K562 (cell line): ENCODE data around the gene MIB2. TPM values are rescaled to one million over a fixed set of nuclear protein-coding genes. Genes with fewer than 3 reads are reported as not detected.

Source experiments
- ATAC-seq: fragments of 200-7000 bp; cut with Tn5 transposase; 3 replicates; pipeline ENCODE4 v1.9.1; 2020; ENCODE audit warnings: moderate library complexity
- BruUV-seq: library from RNA; stranded (reverse); fragments of 400-500 nt; replicated peaks from 2 replicates; lab custom pipeline; 2021; lab: Mats Ljungman, UMichigan
- CTCF ChIA-PET: fragments of 300-600 bp; formaldehyde crosslinking; extraction: SDS; loops from one replicate; lab custom pipeline; 2021; ENCODE audit warnings: low intra/inter-chr PET ratio; lab: Yijun Ruan, JAX
- POLR2A ChIA-PET: fragments of 300-600, 350-650 bp; sonication (Branson Sonifier 250); formaldehyde crosslinking; extraction: SDS; loops from one replicate; lab custom pipeline; 2021; ENCODE audit warnings: antibody characterized with exemption, inconsistent platforms; lab: Yijun Ruan, JAX
- DNase-seq, 4 experiments: peaks; one replicate each; pipeline versions ENCODE4 v3.0.0 to v3.0.0-alpha.2; 2011 to 2018; ENCODE audit warnings: low spot score in 3 of 4, mixed read lengths in 3 of 4; ENCODE audit errors: extremely low read depth in 1 of 4
- FAIRE-seq: peaks from 2 replicates; lab custom pipeline; 2011; peaks lifted over from hg19 to GRCh38; lab: Jason Lieb, UNC
- H2AFZ ChIP-seq: 2 replicates; pipeline ENCODE4 v1.6.0; 2011; ENCODE audit warnings: low read depth, low read length, control low read depth, inconsistent platforms
- H3K27ac ChIP-seq: fragments of 200-600 bp; 3 replicates; pipeline ENCODE4 v1.8.0; 2011; ENCODE audit warnings: low read depth, mild to moderate bottlenecking, control low read depth, inconsistent platforms, low read length, moderate library complexity, mixed read lengths; ENCODE audit errors: extremely low read depth
- H3K27me3 ChIP-seq, 2 experiments: fragments of 300-600 bp in 1 of 2; 2 replicates in 1 of 2; 3 replicates in 1 of 2; pipeline versions ENCODE4 v1.6.0 to v1.8.0; 2011; ENCODE audit warnings: inconsistent platforms in 2 of 2, low read length in 2 of 2, mild to moderate bottlenecking in 1 of 2, mixed read lengths in 1 of 2, moderate library complexity in 1 of 2; ENCODE audit not compliant: control insufficient read depth in 2 of 2, insufficient read depth in 2 of 2
- H3K36me3 ChIP-seq: fragments of 300-600 bp; 3 replicates; pipeline ENCODE4 v1.8.0; 2011; ENCODE audit warnings: mild to moderate bottlenecking, low read length, inconsistent platforms; ENCODE audit not compliant: control insufficient read depth, insufficient read depth
- H3K4me1 ChIP-seq, 2 experiments: fragments of 200-600 bp in 1 of 2; replicated peaks in 1 of 2; 2 replicates in 1 of 2; 3 replicates in 1 of 2; pipeline versions ENCODE4 v1.5.1 to v1.8.0; 2011; ENCODE audit warnings: inconsistent platforms in 2 of 2, low read length in 2 of 2, mild to moderate bottlenecking in 1 of 2, mixed read lengths in 1 of 2, moderate library complexity in 1 of 2; ENCODE audit not compliant: control insufficient read depth in 2 of 2, insufficient read depth in 2 of 2
- H3K4me2 ChIP-seq: 2 replicates; pipeline ENCODE4 v1.6.1; 2011; ENCODE audit warnings: low read length, control low read depth, inconsistent platforms, mixed read lengths; ENCODE audit not compliant: insufficient read depth
- H3K4me3 ChIP-seq: fragments of 200-600 bp; sonication (generic), shearing (Covaris generic); 2 replicates; pipeline ENCODE4 v1.5.1; 2016; ENCODE audit warnings: control low read depth, inconsistent platforms
- H3K79me2 ChIP-seq: fragments of 200-600 bp; 3 replicates; pipeline ENCODE4 v1.8.0; 2011; ENCODE audit warnings: low read length, inconsistent platforms; ENCODE audit not compliant: control insufficient read depth, insufficient read depth
- H3K9ac ChIP-seq, 2 experiments: 2 replicates each; pipeline versions ENCODE4 v1.6.0 to v1.6.1; 2011; ENCODE audit warnings: low read depth in 2 of 2, low read length in 2 of 2, control low read depth in 1 of 2, inconsistent platforms in 1 of 2, mild to moderate bottlenecking in 1 of 2, mixed read lengths in 1 of 2; ENCODE audit not compliant: insufficient read depth in 1 of 2
- H3K9me1 ChIP-seq: one replicate; pipeline ENCODE4 v1.6.0; 2011; ENCODE audit warnings: inconsistent platforms, mild to moderate bottlenecking, low read length, moderate library complexity; ENCODE audit not compliant: control insufficient read depth, insufficient read depth
- H3K9me3 ChIP-seq: replicated peaks from 2 replicates; pipeline ENCODE4 v1.5.1; 2011; ENCODE audit warnings: low read depth, low read length, inconsistent platforms; ENCODE audit not compliant: control insufficient read depth, insufficient read depth
- H4K20me1 ChIP-seq: replicated peaks from 2 replicates; pipeline ENCODE4 v1.6.1; 2011; ENCODE audit warnings: low read length, inconsistent platforms, mixed read lengths; ENCODE audit not compliant: control insufficient read depth, insufficient read depth
- BRCA1 ChIP-seq, 2 experiments: fragments of 450-650 bp in 1 of 2; sonication (generic) in 1 of 2; formaldehyde crosslinking in 1 of 2; IDR thresholded peaks; 2 replicates each; pipeline versions ENCODE4 v1.5.0 to v1.6.1; 2017 to 2020; ENCODE audit warnings: mild to moderate bottlenecking in 1 of 2, missing genetic modification reagents in 1 of 2
- BRD9 ChIP-seq: fragments of 450-650 bp; IDR thresholded peaks from 2 replicates; pipeline ENCODE4 v1.6.1; 2018; ENCODE audit warnings: low read depth; ENCODE audit not compliant: partially characterized antibody
- MCM2 ChIP-seq: fragments of 450-650 bp; IDR thresholded peaks from 2 replicates; pipeline ENCODE4 v1.6.1; 2017; ENCODE audit warnings: low read depth, mild to moderate bottlenecking
- MEF2D ChIP-seq: conservative IDR thresholded peaks from 2 replicates; pipeline ENCODE4 v1.6.1; 2016; ENCODE audit warnings: low read depth, missing genetic modification characterization, missing compliant biosample characterization
- RFX5 ChIP-seq: IDR thresholded peaks from 2 replicates; pipeline ENCODE4 v1.6.1; 2011; ENCODE audit warnings: low read depth, mild to moderate bottlenecking, improper control_type of control experiment, low read length
- ZNF239 ChIP-seq: fragments of 250-450 bp; sonication (Bioruptor Pico); IDR thresholded peaks from 2 replicates; pipeline ENCODE4 v1.4.0; 2020; ENCODE audit warnings: mild to moderate bottlenecking
- ZNF79 ChIP-seq: fragments of 250-450 bp; sonication (Bioruptor Pico); IDR thresholded peaks from 2 replicates; pipeline ENCODE4 v1.4.0; 2020; ENCODE audit warnings: low read depth, mild to moderate bottlenecking, moderate library complexity
- WGBS: fragments of 100-300 bp; shearing (Covaris generic); methylation state at CpG from one replicate; pipeline ENCODE4 v1.1.6; 2016; ENCODE audit warnings: low coverage, mixed read lengths; ENCODE audit not compliant: insufficient coverage; ENCODE audit errors: missing lambda C conversion rate; 5-methylcytosine and 5-hydroxymethylcytosine counted together
- in situ Hi-C: fragments of 300-500 bp; cut with MboI; formaldehyde crosslinking; loops from 4 replicates; pipeline ENCODE4 v1.15.0; 2018; ENCODE audit warnings: inconsistent platforms, mixed read lengths
- intact Hi-C: fragments of 100-400 bp; cut with micrococcal nuclease; formaldehyde crosslinking; loops from 2 replicates; pipeline ENCODE4 v1.14.2; 2022
- polyA plus RNA-seq, 8 experiments: library from polyadenylated mRNA; depleted of rRNA in 4 of 8; stranded (reverse) in 5 of 8; unstranded in 3 of 8; fragments of >200 nt; fragmentation: Nextera tagmentation in 2 of 8; fragmentation: Illumina TruSeq in 1 of 8; extraction: Ambion mirVana in 2 of 8; extraction: Trizol in 1 of 8; gene quantifications; 2 replicates each; pipeline versions ENCODE4 v1.2.1 to v1.2.3, GENCODE V29; 2011 to 2014; ENCODE audit warnings: inconsistent platforms in 1 of 8, missing spikeins in 1 of 8
- total RNA-seq, 7 experiments: library from RNA; depleted of rRNA in 6 of 7; stranded (reverse); fragments of >200 nt in 6 of 7; fragmentation: Illumina TruSeq in 2 of 7; extraction: Trizol in 2 of 7; gene quantifications; 2 replicates each; pipeline versions ENCODE4 v1.2.1 to v1.2.3, GENCODE V29; 2011 to 2021; ENCODE audit warnings: low replicate concordance in 1 of 7
- TF ChIP-seq, protein P1 (sequence below): IDR thresholded peaks from 3 replicates; pipeline ENCODE4 v1.6.1; 2011; ENCODE audit warnings: borderline replicate concordance, mild to moderate bottlenecking, moderate library complexity; ENCODE audit not compliant: insufficient read length; ENCODE audit errors: extremely low read depth

MIB2 gene
- total and polyA plus RNA-seq, 9 of the 15 experiments (the other 6 are each of a cell fraction or from before 2014, with no cell fraction given): 0.04 to 17.0 (median 4.9) TPM; not detected in 1

- Histone ChIP-seq H3K4me3 (no peak overlapping the region), H3K9me3 (no peaks in the 10 kb centered on the region), H3K27ac (no peak overlapping the region), H3K79me2 (no peaks in the 10 kb centered on the region; the same call in 2 of the 3 replicates), H3K27me3 (no peaks in the 10 kb centered on the region), H2AFZ (no peak overlapping the region), H3K9me1 (no peaks in the 10 kb centered on the region), H4K20me1 (no peaks in the 10 kb centered on the region; the same call in 1 of the 2 replicates), H3K4me2 (no peak overlapping the region), H3K9ac (peak overlapping the region in 1 of 2 experiments; percentile 31; a peak in 2 of 4 replicates), H3K36me3 (no peaks in the 10 kb centered on the region), H3K4me1 (peaks cover 8 to 71% of the 10 kb centered on the region in 2 experiments; a peak in 4 of 5 replicates)
- WGBS: 33% methylated on average over 15 of the region's 15 CpGs
- no peak for FAIRE-seq
- TF ChIP-seq MEF2D (tag): no peak
- no peak for ATAC-seq
- no peak for DNase-seq
- ChIA-PET CTCF (no interaction called here), POLR2A (interaction anchor here (0.6 to 5.9 kb wide), 2 partner anchors 10 to 14 kb away, joined by 4 to 61 read pairs; partner anchors contain the start of gene MIB2)
- BruUV-seq: no TSS peak
- intact Hi-C loops: no loop called here
- in situ Hi-C loops: no loop called here
Observed at GRCh38 chr1:1604374-1605033, 10.8 kb upstream of the MIB2 start.

DNA sequence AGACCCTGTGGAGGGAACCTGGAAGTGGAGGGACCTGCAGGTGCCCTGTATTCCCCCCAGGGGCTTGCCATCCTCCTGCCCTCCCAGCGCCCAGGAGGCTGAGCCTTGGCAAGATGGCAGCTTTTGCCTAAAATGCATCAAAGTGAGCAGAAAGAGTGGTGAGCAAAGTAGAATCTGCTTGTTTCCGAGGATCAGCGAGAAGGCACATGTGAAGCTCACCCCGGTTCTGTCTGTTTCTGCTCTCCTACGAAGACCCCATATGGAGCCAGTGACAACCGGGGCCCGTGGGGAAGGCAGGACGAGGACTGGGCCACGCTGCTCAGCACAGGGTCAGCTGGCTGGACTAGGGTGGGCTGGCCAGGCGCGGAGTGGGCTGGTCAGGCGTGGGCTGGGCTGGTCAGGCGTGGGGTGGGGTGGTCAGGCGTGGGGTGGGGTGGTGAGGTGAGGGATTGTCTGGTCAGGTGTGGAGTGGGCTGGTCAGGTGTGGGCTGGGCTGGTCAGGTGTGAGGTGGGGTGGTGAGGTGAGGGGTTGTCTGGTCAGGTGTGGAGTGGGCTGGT is 10.2 kb upstream of the MIB2 start:
- 46% methylated on average over 13 of the region's 14 CpGs for WGBS
- Histone ChIP-seq H3K9me3 (no peaks in the 10 kb centered on the region), H3K27ac (no peak overlapping the region), H3K36me3 (no peaks in the 10 kb centered on the region), H3K27me3 (no peaks in the 10 kb centered on the region), H4K20me1 (no peaks in the 10 kb centered on the region; the same call in 1 of the 2 replicates), H3K4me1 (peaks cover 12 to 68% of the 10 kb centered on the region in 2 experiments; a peak in 4 of 5 replicates), H3K4me3 (no peak overlapping the region), H3K9me1 (no peaks in the 10 kb centered on the region), H3K79me2 (no peaks in the 10 kb centered on the region; the same call in 2 of the 3 replicates), H2AFZ (no peak overlapping the region), H3K9ac (no peak overlapping the region; a peak in 1 of 4 replicates), H3K4me2 (no peak overlapping the region)
- no peak; the same call in 2 of the 3 replicates for ATAC-seq
- no peak for FAIRE-seq
- BruUV-seq: no TSS peak
- CTCF ChIA-PET: no interaction called here
- POLR2A ChIA-PET: interaction anchor here (0.6 to 5.9 kb wide), 2 partner anchors 9 to 14 kb away, joined by 4 to 61 read pairs; partner anchors contain the start of gene MIB2
- in situ Hi-C loops: no loop called here
- DNase-seq: no peak
- intact Hi-C loops: no loop called here
- TF ChIP-seq, protein P1, sequence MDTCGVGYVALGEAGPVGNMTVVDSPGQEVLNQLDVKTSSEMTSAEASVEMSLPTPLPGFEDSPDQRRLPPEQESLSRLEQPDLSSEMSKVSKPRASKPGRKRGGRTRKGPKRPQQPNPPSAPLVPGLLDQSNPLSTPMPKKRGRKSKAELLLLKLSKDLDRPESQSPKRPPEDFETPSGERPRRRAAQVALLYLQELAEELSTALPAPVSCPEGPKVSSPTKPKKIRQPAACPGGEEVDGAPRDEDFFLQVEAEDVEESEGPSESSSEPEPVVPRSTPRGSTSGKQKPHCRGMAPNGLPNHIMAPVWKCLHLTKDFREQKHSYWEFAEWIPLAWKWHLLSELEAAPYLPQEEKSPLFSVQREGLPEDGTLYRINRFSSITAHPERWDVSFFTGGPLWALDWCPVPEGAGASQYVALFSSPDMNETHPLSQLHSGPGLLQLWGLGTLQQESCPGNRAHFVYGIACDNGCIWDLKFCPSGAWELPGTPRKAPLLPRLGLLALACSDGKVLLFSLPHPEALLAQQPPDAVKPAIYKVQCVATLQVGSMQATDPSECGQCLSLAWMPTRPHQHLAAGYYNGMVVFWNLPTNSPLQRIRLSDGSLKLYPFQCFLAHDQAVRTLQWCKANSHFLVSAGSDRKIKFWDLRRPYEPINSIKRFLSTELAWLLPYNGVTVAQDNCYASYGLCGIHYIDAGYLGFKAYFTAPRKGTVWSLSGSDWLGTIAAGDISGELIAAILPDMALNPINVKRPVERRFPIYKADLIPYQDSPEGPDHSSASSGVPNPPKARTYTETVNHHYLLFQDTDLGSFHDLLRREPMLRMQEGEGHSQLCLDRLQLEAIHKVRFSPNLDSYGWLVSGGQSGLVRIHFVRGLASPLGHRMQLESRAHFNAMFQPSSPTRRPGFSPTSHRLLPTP: no peak
- TF ChIP-seq BRD9 (no peak), ZNF79 (CRISPR knock-in tag) (no peak), RFX5 (no peak), MCM2 (no peak), BRCA1 (IDR thresholded peaks at IDR 0.05) (no peak), BRCA1 (CRISPR knock-in tag; IDR thresholded peaks at IDR 0.05) (no peak), ZNF239 (CRISPR knock-in tag) (no peak)
